Sigmoid colon (tissue), 4 donors: ENCODE measurements around the gene GOSR1.
"Not testable (repeated sequence)": the region's sequence is repeated elsewhere in the genome, so short reads cannot be mapped to it uniquely, and the experiment has no call there.

Experiments used
- CTCF ChIP-seq, 4 experiments: fragments of 450-650 bp in 3 of 4; fragments of 200-600 bp in 1 of 4; IDR thresholded peaks; one replicate each; pipeline ENCODE4 v1.5.1; 2016 to 2019; ENCODE audit warnings: antibody characterized with exemption in 4 of 4, mild to moderate bottlenecking in 3 of 4, moderate library complexity in 2 of 4
- EP300 ChIP-seq, 4 donors: sonication (generic); formaldehyde crosslinking; IDR thresholded peaks; one replicate each; pipeline ENCODE4 v1.6.1; 2017; ENCODE audit warnings: antibody characterized with exemption in 4 of 4
- POLR2AphosphoS5 ChIP-seq, 4 donors: sonication (generic); formaldehyde crosslinking; IDR thresholded peaks; one replicate each; pipeline ENCODE4 v1.6.1; 2017; ENCODE audit warnings: antibody characterized with exemption in 4 of 4

DNA sequence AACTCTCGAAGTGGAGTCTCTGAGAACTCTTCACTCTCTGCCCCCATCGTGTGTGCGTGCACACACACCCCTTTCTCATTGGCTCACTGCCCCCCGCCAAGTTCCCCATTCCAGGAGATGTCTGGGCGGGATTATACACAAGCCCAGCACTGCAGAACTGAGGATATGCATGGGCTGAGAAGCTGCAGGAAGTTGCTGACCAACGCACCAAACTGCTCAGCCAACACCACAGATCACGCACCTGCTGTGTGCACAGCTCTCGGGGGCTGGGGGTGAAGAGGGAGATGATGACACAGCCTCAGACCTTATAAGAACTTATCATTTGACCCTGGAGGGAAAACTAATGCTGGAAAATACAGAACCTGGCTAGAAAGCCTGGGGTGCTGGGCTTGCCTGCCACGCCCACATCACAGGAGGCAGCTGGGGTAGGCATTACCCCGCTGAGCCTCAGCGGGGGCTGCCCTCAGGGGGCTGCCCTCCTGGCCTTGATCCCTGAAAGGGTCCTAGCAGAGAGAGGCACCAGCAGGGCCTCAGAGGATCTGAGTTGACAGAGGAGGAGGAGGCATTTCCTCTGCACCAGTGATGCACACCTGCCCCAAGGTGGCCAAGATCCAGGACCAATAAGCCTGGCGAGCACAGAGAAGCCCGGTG, 87.3 kb downstream of the GOSR1 start:
- TF ChIP-seq CTCF, EP300, POLR2AphosphoS5 (IDR thresholded peaks at IDR 0.05): not testable (repeated sequence)
